Epithelial cell of proximal tubule (primary cell): ENCODE data around the gene ARRB1. TPM values are rescaled to one million over a fixed set of nuclear protein-coding genes. Genes with fewer than 3 reads are reported as not detected.

Experiments used
- DNase-seq: peaks from one replicate; pipeline ENCODE4 v3.0.0-alpha.2; 2011; ENCODE audit warnings: low read depth
- H3K4me3 ChIP-seq: 2 replicates; pipeline ENCODE4 v1.5.1; 2011; ENCODE audit warnings: low read depth, mild to moderate bottlenecking, low read length
- CTCF ChIP-seq: conservative IDR thresholded peaks from 2 replicates; pipeline ENCODE4 v1.5.1; 2012; ENCODE audit warnings: low read depth, mild to moderate bottlenecking, low read length
- total RNA-seq: library from RNA; depleted of rRNA; stranded (reverse); fragments of >200 nt; gene quantifications from 2 replicates; pipeline ENCODE4 v1.2.3, GENCODE V29; 2015

Gene ARRB1
- total RNA-seq, 1 donor from 2014 or later, result 13.8 TPM

GRCh38 chr11:75272821-75273301 lies 78.6 kb downstream of the ARRB1 start:
- no peak for DNase-seq
- no peak overlapping the region for H3K4me3 ChIP-seq
- no peak for TF ChIP-seq CTCF

GRCh38 chr11:75272391-75272790 lies 79.1 kb downstream of the ARRB1 start:
- no peak for DNase-seq
- no peak for TF ChIP-seq CTCF
- H3K4me3 ChIP-seq, result no peak overlapping the region

- no peak for DNase-seq
- no peak overlapping the region for H3K4me3 ChIP-seq
- TF ChIP-seq CTCF, result no peak
Observed at GRCh38 chr11:75271730-75272129, 79.7 kb downstream of the ARRB1 start.

GRCh38 chr11:75270896-75271418 lies 80.5 kb downstream of the ARRB1 start:
- no peak for DNase-seq
- TF ChIP-seq CTCF, result peak; percentile 64
- H3K4me3 ChIP-seq, result no peak overlapping the region

GRCh38 chr11:75269896-75270295 lies 81.6 kb downstream of the ARRB1 start:
- no peak for TF ChIP-seq CTCF

GRCh38 chr11:75269367-75269660 lies 82.1 kb downstream of the ARRB1 start:
- TF ChIP-seq CTCF, result no peak
- H3K4me3 ChIP-seq, result no peak overlapping the region
- no peak for DNase-seq

More at GRCh38 chr11:75269896-75270295, 81.6 kb downstream of the ARRB1 start:
- H3K4me3 ChIP-seq, result no peak overlapping the region
- no peak for DNase-seq

GRCh38 chr11:75268626-75269366 lies 82.7 kb downstream of the ARRB1 start:
- TF ChIP-seq CTCF, result no peak
- no peak overlapping the region for H3K4me3 ChIP-seq
- no peak for DNase-seq
